Measurements from ENCODE around the gene TMEM229B. TPM values are rescaled to one million over a fixed set of nuclear protein-coding genes. Genes with fewer than 3 reads are reported as not detected.

Gene TMEM229B
- total RNA-seq, 2 experiments from 2014 or later = 3.9 to 11.7 TPM

GRCh38 chr14:67461341-67461985, 27.1 kb downstream of the TMEM229B start:
- H3K9me2 ChIP-seq (ENCODE audit: insufficient read depth, low read length) = no peaks in the 10 kb centered on the region
- H3K4me3 ChIP-seq (ENCODE audit: low read depth, low read length, poor library complexity, severe bottlenecking) = no peak overlapping the region
- no peaks in the 10 kb centered on the region for H3K4me1 ChIP-seq (ENCODE audit: insufficient read depth, low read length, poor library complexity, severe bottlenecking)
- no peak overlapping the region for H3K4me2 ChIP-seq (ENCODE audit: low read length)
- H3K27ac ChIP-seq (ENCODE audit: low read depth, low read length, poor library complexity, severe bottlenecking) = no peak overlapping the region
- no peaks in the 10 kb centered on the region for H4K20me1 ChIP-seq (ENCODE audit: insufficient read depth, low read length)
- no peaks in the 10 kb centered on the region for H3K79me2 ChIP-seq (ENCODE audit: insufficient read depth, low read depth, low read length)
- POLR2A ChIA-PET = interaction anchor here (0.5 kb wide), 1 partner anchor 101 kb away, joined by 3 read pairs; no protein-coding TSS in a partner anchor
- intact Hi-C loops (cut with micrococcal nuclease; ENCODE audit: unreplicated experiment) = no loop called here
- TF ChIP-seq CTCF (conservative IDR thresholded peaks at IDR 0.05; ENCODE audit: low read length) (no peak), EZH2phosphoT487 (IDR thresholded peaks at IDR 0.05; ENCODE audit: borderline replicate concordance, low read depth, low read length) (no peak)
- no peaks in the 10 kb centered on the region for H3K9me3 ChIP-seq (ENCODE audit: low read length)
- no TSS peak for BruUV-seq (replicated peaks)
- no peaks in the 10 kb centered on the region for H3K36me3 ChIP-seq (ENCODE audit: insufficient read depth, low read length)
- no peak for DNase-seq (ENCODE audit: low spot score)
- CTCF ChIA-PET (ENCODE audit: unreplicated experiment) = no interaction called here
- H2AFZ ChIP-seq (ENCODE audit: low read length) = no peak overlapping the region

GRCh38 chr14:67459336-67459735, 29.2 kb downstream of the TMEM229B start:
- Histone ChIP-seq H3K4me2 (ENCODE audit: low read length) (no peak overlapping the region), H3K36me3 (ENCODE audit: insufficient read depth, low read length) (no peaks in the 10 kb centered on the region), H3K9me3 (ENCODE audit: low read length) (no peaks in the 10 kb centered on the region), H2AFZ (ENCODE audit: low read length) (no peak overlapping the region), H3K9me2 (ENCODE audit: insufficient read depth, low read length) (no peaks in the 10 kb centered on the region), H3K4me1 (ENCODE audit: insufficient read depth, low read length, poor library complexity, severe bottlenecking) (no peaks in the 10 kb centered on the region), H3K79me2 (ENCODE audit: insufficient read depth, low read depth, low read length) (no peaks in the 10 kb centered on the region), H3K27ac (ENCODE audit: low read depth, low read length, poor library complexity, severe bottlenecking) (no peak overlapping the region), H4K20me1 (ENCODE audit: insufficient read depth, low read length) (no peaks in the 10 kb centered on the region), H3K4me3 (ENCODE audit: low read depth, low read length, poor library complexity, severe bottlenecking) (no peak overlapping the region)
- POLR2A ChIA-PET = interaction anchor here (1.0 kb wide), 1 partner anchor 13 kb away, joined by 3 read pairs; no protein-coding TSS in a partner anchor
- CTCF ChIA-PET (ENCODE audit: unreplicated experiment) = no interaction called here
- intact Hi-C loops (cut with micrococcal nuclease; ENCODE audit: unreplicated experiment) = no loop called here
- no TSS peak for BruUV-seq (replicated peaks)
- DNase-seq (ENCODE audit: low spot score) = no peak
- no peak for TF ChIP-seq CTCF (conservative IDR thresholded peaks at IDR 0.05; ENCODE audit: low read length)
- TF ChIP-seq EZH2phosphoT487 (IDR thresholded peaks at IDR 0.05; ENCODE audit: borderline replicate concordance, low read depth, low read length) = no peak

- ChIA-PET POLR2A (no interaction called here), CTCF (ENCODE audit: unreplicated experiment) (interaction anchor here (1.4 kb wide), 1 partner anchor 9 kb away, joined by 5 read pairs; no protein-coding TSS in a partner anchor)
- Histone ChIP-seq H2AFZ (ENCODE audit: low read length) (no peak overlapping the region), H3K9me2 (ENCODE audit: insufficient read depth, low read length) (no peaks in the 10 kb centered on the region), H3K4me2 (ENCODE audit: low read length) (no peak overlapping the region), H3K36me3 (ENCODE audit: insufficient read depth, low read length) (no peaks in the 10 kb centered on the region), H3K9me3 (ENCODE audit: low read length) (no peaks in the 10 kb centered on the region), H3K4me3 (ENCODE audit: low read depth, low read length, poor library complexity, severe bottlenecking) (no peak overlapping the region), H4K20me1 (ENCODE audit: insufficient read depth, low read length) (no peaks in the 10 kb centered on the region), H3K4me1 (ENCODE audit: insufficient read depth, low read length, poor library complexity, severe bottlenecking) (no peaks in the 10 kb centered on the region), H3K79me2 (ENCODE audit: insufficient read depth, low read depth, low read length) (no peaks in the 10 kb centered on the region), H3K27ac (ENCODE audit: low read depth, low read length, poor library complexity, severe bottlenecking) (no peak overlapping the region)
- intact Hi-C loops (cut with micrococcal nuclease; ENCODE audit: unreplicated experiment) = no loop called here
- TF ChIP-seq EZH2phosphoT487 (IDR thresholded peaks at IDR 0.05; ENCODE audit: borderline replicate concordance, low read depth, low read length) = no peak
- TF ChIP-seq CTCF (conservative IDR thresholded peaks at IDR 0.05; ENCODE audit: low read length) = no peak
- no peak for DNase-seq (ENCODE audit: low spot score)
- no TSS peak for BruUV-seq (replicated peaks)
These were observed 30.7 kb downstream of the TMEM229B start for GRCh38 chr14:67457782-67458181.

All from OCI-LY7 (cell line).